Endothelial cell of umbilical vein (primary cell): ENCODE results near the gene EFEMP1.
A peak's percentile ranks its signal among the peaks of the same experiment; 100 is the strongest.

Experiments used
- FOS ChIP-seq: IDR thresholded peaks from 2 replicates; pipeline ENCODE4 v1.6.1; 2011; ENCODE audit warnings: mild to moderate bottlenecking, low read length, moderate library complexity, borderline replicate concordance; ENCODE audit not compliant: insufficient read depth
- TF ChIP-seq, protein P1 (sequence below), 2 donors: IDR thresholded peaks; 1 replicate in 1 of 2; 2 replicates in 1 of 2; pipeline ENCODE4 v1.5.1; 2011; ENCODE audit warnings: low read length in 2 of 2, mild to moderate bottlenecking in 2 of 2, moderate library complexity in 2 of 2, control low read depth in 1 of 2, inconsistent platforms in 1 of 2, low read depth in 1 of 2; ENCODE audit not compliant: insufficient read depth in 1 of 2; ENCODE audit errors: extremely low read depth in 1 of 2

- TF ChIP-seq, protein P1, sequence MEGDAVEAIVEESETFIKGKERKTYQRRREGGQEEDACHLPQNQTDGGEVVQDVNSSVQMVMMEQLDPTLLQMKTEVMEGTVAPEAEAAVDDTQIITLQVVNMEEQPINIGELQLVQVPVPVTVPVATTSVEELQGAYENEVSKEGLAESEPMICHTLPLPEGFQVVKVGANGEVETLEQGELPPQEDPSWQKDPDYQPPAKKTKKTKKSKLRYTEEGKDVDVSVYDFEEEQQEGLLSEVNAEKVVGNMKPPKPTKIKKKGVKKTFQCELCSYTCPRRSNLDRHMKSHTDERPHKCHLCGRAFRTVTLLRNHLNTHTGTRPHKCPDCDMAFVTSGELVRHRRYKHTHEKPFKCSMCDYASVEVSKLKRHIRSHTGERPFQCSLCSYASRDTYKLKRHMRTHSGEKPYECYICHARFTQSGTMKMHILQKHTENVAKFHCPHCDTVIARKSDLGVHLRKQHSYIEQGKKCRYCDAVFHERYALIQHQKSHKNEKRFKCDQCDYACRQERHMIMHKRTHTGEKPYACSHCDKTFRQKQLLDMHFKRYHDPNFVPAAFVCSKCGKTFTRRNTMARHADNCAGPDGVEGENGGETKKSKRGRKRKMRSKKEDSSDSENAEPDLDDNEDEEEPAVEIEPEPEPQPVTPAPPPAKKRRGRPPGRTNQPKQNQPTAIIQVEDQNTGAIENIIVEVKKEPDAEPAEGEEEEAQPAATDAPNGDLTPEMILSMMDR (IDR thresholded peaks at IDR 0.05; ENCODE audit: extremely low read depth in 1 of 2, insufficient read depth in 1 of 2, low read depth in 1 of 2, low read length in 2 of 2), result peak in 1 of 2 donors; percentile 4
- TF ChIP-seq FOS, result no peak
Observed at GRCh38 chr2:55923091-55923981, at the start of gene EFEMP1.
